ENCODE measurements around the gene USP35.

The USP35 gene

DNA sequence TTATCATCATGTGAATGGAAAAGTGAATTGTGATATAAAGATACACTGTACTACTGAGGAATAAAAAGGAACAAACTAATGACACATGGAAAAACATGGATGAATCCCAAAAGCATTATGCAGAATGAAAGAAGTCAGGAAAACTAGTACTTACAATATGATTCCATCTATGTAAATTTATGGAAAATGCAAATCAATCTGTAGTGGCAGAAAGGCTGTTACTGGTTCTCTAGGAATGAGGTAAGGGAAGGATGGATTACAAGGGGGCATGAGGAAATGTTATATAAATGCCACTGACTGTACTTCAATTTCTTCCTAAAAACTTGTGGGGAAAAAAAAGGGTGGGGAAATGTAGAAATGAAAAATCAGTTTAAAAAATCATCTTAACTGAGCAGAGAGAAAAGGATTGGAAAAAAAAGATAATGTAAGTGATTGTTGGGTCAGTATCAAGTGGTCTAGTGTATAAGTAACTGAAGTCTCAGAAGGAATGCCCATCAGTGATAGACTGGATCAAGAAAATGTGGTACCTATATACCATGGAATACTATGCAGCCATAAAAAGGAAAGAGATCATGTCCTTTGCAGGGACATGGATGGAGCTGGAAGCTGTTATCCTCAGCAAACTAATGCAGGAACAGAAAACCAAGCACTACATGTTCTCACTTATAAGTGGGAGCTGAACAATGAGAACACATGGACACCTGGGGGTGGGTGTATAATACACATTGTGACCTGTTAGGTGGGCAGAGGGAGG, 48.8 kb downstream of the USP35 start:
- no peak for DNase-seq

DNA sequence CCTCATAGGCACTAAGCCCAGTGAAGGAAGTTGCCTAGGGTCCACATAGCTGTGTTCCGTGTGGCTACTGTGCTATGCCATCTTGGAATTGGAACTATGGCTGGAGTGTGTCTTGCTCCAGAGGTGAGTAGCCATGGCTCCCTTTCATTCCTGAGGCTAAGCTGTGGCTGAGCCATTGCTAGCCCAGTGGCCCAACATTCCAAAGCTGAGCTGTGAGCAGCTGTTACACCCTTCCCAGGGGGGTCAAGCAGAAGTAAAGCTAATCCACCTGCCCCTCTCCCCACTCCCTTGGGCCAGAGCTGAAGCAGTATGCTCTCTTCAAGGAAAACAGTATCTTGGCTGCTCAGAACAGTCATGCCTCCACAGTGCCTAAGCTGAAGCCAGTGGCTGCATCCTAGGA, 51.1 kb downstream of the USP35 start:
- no peak for DNase-seq

DNA sequence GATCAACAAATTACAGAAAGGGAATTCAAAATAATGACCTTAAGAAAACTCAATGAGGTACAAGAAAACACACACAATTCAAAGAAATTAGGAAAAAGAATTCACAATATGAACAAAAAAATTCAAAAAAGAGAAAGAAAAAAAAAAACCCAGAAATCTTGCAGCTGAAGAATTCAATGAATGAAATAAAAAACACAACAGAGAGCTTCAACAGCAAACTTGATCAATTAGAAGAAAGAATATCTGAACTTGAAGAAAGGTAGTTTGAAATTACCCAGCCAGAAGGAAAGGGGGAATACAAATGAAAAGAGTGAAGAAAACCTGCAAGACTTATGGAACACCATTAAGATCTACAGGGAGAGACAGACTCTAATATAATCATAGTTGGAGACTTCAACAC, 52.8 kb downstream of the USP35 start:
- no peak for DNase-seq

DNA sequence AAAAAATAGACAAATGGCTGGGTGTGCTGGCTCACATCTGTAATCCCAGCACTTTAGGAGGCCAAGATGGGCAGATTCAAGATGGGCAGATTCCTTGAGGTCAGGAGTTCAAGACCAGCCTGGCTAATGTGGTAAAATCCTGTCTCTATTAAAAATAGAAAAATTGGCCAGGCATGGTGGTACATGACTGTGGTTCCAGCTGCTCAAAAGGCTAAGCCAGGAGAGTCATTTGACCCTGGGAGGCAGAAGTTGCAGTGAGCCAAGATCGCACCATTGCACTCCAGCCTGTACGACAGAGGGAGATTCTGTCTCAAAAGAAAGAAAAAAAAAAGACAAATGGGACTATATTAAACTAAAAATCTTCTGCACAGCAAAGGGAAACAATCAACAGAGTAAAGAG, 55.4 kb downstream of the USP35 start:
- DNase-seq = no peak

DNA sequence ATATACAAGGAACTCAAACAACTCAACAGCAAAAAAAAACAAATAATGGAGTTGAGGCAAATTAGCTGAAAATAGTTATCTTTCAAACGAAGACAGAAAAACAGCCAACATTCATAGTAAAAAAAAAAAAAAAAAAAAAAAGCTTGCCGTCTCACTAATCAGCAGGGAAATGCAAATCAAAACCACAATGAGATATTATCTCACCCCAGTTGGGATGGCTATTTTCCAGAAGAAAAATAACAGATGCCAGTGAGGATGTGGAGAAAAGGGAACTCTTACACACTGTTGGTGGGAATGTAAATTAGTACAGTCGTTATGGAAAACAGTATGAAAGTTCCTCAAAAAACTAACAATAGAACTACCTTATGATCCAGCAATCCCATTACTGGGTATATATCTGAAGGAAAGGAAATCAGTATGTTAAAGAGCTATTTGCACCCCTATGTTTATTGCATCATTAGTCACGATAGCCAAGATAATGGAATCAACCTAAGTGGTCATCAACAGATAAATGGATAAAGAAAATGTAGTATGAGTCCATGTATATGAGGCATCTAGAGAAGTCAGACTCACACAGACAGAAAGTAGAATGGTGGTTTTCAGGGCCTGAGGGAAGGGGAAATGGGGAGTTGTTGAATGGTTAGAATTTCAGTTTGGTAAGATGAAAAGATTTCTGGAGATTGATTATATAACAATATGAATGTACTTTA, 56.0 kb downstream of the USP35 start:
- DNase-seq = no peak

DNA sequence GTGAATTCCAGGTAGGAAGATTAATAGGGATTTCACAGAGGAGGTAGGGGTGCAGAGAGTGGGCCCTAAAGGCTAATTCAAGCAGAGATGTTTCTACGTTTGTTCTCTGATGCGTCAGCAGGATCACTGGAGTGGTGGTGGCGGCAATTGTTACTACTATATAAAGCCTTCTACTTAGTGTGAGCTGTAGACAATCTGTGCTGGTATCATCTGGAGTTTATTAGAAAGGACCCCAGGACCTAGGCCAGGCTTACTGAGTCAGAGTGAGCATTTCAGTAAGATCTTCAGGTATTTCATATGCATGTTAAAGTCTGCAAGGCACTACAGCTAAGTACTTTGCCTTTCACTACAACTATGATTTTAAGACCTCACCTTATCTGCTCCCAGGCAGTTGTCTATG, 59.5 kb downstream of the USP35 start:
- no peak for DNase-seq

DNA sequence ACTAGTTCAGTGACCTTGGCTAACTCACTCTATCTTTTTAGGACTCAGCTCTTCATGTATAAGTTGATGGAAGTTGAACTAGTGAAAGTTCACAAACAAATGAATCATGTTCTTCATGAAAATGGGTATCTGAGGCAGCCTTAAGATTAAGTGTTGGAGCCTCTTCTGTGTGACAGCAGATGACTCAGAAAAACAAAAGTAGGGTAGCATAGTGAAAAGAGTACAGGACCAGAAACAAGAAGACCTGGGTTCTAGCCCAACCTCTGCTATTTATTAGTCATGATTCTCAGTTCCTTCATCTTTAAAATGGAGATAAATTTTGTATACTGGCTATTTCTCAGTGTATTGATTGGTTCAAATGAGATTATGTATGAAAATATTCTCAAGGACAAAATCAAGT, 60.2 kb downstream of the USP35 start:
- no peak for DNase-seq

DNA sequence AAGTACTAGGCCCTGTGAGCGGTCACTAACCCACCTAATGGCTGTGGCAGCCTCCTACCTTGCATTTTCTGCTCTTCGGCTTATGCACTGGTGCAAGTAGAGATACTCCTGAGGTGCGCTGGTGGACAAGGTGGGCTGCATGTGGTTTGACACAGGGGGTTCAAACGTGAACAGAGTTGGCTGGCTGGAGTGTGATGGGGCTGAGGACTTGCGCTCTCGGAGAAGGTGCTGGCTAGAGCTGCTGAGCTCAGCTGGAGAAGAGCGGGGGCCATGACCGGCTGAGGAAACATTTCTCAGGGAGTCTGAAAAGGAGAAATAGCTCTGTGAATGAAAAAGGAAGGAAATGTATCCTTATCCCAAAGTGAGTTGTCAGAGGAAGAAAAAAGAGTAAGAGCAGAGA, 61.4 kb downstream of the USP35 start:
- DNase-seq = no peak

DNA sequence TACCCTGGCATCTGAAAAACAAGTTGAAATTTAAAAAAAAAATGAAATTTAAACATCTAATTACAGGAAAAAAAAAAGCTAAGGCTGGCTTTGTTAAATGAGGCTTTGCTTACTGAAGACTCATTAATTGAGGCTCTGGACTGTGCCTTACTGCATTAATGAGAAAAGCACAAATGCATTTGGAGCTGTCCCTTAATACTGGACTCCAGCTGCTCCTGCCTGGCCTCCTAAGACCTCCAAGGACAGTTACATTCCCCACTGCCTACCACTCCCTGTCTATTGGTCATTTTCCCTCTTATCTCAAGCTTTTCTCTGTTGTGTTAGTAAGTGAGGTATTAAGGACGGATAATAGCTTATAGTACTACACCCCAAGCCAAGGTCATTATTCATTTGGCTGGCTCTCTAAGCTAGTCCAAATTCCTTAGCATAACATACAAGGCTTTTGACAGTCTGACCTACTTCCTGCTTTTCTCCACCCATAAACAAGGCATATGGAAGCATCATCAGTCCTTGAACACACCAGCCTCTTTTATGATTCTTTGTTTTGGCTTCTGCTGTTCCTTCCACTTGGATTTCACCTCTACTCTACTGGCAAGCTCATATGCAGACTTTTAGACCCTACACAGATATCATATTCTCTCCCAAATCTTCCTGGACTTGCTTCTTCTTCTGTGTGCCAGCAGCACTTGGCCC, 62.5 kb downstream of the USP35 start:
- DNase-seq = peak; percentile 45

DNA sequence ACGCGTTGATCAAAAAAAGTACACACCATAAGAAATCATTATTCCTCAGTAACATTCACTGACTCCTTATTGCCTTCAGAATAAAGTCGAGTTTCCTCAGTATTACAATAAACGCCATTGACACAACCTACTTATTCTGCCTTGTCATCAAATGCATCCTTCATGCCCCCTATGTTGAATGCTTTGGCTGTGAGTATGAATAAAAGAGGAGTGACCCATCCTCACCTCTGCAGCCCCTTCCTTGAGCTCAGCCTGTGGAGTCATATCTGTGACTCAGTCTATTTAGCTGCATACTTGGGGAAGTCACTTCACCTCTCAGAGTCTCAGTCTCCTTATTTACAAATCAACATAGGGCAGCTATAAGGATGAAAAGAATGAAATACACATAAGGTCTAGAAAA, 65.1 kb downstream of the USP35 start:
- DNase-seq = no peak

DNA sequence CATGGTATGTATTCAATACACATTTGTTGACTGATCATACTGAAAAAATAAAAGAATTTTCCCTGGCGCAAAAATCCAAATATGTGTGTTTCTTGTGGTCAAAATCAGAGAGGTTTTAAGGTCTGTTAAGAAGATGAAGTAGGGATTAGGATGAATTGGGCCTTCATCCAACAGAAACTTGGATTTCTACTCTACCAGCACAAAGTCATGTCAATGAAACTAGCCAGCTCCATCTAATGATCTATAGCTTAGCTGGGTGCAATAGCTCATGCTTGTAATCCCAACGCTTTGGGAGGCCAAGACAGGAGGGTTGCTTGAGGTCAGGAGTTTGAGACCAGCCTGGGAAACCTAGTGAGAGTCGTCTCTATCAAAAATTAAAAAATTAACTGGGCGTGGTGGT, 65.5 kb downstream of the USP35 start:
- DNase-seq = no peak

DNA sequence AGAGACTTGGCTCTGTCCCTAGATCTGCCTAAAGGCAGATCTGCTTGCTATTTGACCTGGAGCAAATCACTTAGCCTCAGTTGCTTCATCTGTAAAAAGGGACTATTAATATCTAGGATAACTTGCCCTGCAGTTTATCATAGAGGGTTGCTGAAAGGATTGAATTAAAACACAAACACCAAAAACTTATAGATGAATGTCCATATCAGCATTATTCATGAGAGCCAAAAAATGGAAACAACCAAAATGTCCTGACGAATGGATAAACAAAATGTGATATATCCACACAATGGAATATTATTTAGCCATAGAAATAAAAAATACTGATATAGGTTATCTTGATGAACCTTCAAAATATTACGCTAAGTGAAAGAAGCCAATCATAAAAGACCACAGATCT, 67.2 kb downstream of the USP35 start:
- DNase-seq = no peak

DNA sequence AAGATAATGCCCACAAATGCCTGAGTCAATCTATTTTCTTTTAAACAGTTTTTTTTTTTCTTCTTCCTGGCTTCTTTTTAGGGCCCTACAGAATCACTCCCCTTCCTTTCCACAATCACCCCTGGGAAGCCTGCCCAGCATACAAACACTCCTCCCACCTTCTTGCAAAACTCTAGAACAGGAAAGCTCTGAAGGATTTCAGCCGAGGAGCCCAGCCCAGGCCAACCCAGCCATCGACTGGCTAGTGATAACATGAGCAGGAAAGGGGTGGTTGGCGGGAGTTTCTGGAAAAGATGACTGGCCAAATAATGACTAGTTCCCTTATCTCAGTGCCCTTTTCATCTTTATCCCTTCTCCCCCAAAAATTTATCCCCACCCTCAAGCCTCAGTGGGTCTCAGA, 68.2 kb downstream of the USP35 start:
- no peak for DNase-seq

DNA sequence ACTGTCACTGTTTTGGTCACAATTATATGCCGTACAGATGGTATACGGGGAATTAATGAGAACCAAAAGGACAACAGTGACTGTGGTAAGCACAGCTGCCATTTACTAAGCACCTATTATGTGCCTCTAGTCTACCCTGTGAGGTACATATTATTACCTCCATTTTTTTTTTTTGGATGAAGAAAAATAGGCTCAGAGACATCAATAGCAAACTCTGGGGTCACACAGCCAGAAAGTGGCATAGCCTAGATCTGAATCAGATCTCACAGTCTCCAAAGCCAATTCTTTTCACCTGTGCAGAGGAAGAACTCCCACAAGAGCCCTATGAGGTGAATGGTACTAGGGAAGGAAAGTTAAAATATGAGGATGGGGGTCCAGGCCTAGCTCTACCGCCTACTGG, 68.9 kb downstream of the USP35 start:
- no peak for DNase-seq

DNA sequence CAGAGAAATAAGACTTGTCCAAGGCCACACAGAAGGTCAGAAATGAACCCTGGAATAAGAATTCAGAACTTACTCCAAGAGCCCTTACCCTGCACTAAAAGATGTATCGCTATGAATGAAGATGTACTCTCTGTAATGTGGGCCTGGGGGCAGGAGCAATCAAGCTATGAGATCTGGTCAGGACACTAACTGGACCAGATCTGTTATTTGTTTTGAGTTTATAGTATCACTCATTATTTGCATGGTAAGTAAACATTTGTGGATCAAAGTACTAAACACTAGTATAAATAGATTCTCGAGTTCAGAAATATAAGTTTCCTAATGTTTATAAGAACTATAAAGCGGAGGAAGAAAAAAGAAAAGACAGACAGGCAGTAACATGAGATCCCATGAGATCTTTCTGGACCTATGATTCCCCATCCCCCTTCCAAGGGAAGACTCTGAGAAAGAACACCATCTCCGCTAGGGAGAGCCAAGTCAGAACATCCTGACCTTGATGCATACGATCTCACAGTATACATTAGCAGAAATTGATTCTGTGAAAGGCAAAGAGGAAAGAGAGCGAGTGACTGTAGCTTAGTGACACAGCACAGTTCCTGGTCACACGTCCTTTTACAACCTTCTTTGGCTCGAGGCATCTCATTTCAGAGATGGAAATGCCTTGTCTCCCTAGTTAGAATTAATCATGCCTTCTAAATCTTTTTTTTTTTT, 71.2 kb downstream of the USP35 start:
- DNase-seq = no peak

DNA sequence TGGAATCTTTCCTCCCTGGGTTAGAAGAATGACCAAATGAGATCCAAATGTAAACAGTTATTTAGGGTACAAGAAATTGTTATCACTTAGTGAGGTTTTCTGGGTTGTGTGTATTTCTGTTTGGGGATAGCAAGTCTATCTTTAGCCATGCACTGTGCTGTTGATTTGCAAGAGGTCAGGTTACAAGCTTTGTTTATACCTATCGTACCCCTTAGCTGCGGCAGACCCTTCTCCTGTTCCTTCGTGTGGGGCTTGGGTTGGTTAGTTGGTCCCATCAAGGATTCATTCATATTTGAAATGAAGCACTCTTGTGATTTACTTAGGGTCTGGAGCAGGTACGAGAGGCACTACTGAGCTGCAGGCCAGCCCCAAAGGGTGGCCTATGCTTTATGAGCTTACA, 72.6 kb downstream of the USP35 start:
- no peak for DNase-seq

DNA sequence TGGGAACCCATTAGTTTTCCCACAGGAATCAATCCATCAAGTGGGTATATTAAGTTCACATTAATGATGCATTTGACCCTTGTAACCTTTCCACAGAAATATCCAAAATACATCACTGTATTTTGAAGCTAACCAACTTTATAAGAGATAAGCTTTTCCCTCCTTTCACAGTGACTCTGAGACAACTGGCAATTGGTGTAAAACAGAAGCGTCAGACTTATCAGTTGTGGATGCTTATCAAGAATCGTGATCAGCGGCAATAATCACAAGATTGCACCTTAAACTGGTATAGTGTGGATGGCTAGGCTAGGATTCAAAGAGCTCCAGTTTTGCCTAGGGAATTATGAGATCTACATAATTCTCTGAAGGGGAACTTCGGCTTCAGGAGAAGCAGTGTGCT, 73.1 kb downstream of the USP35 start:
- no peak for DNase-seq

DNA sequence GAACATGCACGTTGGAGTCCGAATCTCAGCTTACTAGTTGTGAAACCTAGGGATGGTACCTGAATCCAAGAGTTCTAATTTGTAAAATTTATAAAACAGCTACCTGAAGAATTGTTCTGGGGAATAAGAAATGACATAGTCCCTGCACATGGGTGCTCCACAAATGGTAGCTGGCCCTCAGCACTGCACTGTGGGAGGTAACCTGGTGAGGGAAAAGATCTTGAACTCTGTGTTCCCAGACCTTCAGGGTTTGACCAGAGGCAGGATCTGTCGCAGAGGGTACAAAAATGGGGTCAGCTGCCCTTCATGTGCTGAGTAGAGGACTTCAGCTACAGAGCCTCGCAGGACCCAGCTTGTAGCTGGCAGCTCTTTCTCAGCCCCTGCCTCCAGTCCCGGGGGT, 73.5 kb downstream of the USP35 start:
- no peak for DNase-seq

DNA sequence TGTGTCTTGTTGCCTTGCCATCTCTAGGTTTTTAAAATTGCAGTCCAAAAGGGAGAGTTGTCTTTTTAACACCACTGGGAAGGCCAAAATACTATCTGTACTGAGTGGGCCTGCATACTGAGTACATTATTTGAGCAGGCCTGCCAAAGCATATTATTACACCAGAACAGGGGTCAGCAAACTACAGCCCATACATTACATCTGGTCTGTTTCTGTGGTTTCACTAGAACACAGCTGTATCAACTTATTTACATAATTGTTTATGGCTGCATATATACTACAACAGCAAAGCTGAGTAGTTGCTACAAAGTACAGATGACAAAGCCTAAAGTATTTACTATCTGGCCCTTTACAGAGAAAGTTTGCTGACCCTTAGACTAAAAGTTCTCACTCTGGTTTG, 74.0 kb downstream of the USP35 start:
- DNase-seq = no peak
